ENCODE results near the gene LEF1.

Gene LEF1

DNA sequence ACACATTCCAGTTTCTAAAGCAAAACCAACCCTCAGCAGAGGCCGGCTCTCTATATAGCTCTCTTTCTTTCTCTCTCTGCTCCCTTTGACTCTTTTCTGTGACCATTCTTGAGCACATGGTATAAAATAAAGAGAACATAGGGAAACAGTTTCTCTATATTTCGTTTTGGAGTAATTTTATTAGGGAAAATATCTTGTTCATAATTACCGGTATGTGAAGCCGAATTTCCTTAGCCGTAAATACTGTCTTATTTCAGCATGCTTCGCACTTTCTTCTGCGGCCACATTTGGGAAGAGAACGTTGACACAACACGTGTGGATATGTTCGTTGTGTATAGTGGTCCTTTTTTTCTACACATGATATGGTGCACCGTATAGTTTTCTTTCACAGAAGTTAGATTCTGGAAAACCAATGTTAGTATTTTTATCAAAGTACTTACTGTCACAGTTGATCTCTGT is 4.9 kb upstream of the LEF1 start:
- DNase-seq, result no peak

DNA sequence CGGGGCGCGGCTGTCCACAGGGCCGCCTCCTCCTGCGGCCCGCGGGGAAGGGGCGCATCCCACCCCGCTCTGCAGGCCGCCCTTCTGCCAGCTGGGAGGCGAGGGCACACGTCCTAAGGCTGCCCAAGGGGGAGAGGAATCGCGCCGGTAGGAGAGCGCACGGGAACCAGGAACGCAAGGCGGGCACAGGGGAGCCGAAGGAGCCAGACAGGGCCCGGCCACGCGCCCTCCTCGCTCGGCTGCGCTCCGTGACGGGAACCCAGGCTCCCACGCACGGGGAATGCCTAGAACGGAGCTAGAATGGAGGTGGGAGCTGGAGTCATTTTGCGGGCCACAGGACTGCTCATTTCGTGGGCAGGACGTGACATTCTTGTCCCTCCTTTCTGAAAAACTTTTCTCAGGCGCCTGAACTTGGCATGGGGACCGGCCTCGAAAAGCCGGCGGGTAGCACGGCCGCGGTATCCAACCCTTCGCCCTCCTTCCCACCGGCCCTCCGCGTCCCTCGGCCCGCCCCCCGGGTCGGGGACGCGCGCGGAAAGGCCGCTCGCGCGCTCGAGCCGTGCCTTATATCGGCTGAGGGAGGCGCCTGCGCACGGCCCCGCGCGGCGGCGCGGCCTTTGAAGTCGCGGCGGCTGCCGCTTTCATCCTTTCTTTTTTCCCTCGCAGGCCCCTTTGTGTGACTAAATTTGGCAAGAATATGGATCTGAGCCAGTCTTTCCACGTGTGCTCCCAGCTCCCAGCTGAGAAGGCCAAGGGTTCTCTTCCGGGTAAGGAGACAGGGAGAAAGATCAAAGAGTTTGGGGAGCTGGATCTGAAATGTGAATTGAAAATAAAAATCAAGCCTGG is 4.2 kb upstream of the LEF1 start:
- no peak for DNase-seq

DNA sequence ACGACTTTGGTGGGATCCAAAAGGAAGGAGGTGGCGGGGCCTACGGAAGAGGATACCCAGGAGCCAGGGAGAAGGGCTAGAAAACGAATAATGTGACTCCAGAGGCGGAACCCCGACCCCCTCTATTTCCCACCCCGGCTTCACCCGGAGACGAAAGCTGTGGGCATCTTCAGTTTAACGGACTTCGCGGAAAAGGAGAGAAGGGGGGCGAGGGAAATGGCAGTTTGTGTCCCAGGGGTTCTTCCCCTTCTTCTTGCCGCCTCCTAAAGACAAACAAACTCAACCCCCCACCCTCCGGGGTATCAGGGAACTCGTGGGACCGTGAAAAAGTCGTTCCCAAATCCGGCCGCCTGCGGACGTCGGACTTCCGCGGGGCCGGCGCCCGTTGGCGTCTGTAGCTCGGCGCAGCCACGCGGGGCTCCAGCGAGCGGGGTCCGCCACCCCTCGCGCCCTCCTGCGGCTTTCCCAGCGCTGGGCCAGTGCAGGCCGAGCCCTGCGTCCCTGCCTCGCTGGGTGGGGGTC is 3.6 kb upstream of the LEF1 start:
- no peak for DNase-seq

DNA sequence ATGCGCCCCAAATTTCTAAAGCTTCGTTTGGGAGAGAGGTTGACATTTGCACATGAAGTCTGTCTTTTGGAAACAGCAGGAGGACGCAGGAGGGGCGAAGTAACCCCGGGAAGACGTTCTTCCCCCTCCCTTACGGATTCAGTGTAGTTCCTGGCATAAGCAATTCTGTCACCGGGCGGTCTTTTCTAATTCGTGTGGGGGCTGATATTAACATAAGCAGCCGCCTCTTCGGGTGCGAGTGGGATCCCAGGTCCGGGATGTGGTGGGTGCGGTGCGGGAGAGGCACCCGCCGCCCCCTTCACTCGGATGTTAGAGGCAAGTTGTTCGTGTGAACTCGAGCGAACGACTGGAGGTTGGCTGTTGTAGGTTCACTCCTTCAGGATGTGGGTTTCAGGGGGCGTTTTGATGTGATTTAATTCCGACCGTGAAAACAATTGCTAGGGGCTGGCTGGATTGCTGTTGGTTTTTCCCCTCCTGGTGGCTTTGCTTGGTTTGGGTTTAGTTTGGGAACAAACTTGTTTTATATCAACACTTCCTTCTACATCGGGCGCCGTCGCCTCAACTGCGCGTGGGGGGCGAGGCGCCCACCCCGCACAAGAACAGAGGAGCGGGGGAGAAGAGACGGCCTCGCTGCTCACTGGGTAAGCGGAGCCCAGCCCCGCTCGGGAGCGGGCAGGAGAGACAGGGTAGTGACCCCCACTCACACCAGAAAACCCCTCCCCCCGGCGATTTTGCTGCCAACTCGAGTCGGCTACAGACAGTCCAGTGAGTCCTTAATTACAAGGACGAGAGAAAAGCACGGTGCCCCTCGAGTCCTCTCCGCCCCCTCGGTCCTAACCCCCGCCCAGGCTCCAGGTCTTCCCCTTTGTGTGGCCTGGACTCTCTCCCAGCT is 2.9 kb upstream of the LEF1 start:
- DNase-seq, result no peak

DNA sequence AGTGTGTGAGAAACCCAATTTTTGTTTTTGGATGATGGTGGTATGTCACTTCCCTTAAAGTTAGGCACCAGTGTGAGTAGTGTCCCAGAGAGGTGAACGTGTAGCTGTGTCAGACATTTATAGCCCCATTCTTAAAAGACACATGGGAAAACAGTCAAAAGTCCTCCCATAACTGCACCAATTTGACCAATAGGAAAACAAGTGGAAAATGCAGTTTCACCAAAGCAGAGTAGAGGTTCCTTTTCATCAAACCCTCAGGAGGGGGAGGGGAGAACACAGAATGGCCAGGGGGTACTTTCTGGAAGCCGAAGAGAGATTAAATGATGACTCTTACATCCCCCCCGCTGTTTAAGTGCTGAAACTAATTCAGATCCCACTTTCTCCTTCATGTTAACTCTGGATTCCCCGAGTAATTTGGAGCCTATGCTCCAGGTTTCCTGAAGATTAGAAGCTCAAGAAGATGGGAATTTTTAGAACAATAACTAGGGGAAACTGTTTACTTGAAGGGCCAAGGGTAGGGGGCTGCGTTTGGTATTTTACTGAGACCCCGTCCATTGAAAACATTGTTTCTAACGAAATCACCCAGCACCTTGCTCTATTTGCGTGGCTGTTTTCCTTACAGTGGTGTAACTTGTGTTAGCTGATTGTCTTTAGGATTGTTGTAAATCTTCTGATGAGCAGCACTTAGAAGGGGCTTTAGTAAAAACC is 2.1 kb upstream of the LEF1 start:
- no peak for DNase-seq

DNA sequence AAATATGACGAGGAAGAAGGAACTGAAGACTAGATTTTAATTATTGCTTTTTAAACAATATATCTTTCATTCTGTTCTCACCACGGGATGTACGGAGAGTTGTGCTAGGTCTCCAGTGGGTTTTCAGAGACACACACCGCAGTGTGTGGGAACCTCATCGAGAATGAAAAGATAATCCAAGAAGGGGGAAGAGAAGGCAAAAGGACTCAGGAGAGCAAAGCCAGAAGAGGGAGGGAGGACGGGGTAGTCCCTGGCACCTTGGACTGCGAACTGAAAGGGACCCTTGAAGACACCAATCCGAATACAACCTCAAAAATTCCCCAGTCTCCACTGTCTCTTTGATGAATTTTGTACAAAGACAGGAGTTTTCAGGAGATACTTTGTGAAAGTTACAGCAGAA is 932 bp upstream of the LEF1 start:
- no peak for DNase-seq

DNA sequence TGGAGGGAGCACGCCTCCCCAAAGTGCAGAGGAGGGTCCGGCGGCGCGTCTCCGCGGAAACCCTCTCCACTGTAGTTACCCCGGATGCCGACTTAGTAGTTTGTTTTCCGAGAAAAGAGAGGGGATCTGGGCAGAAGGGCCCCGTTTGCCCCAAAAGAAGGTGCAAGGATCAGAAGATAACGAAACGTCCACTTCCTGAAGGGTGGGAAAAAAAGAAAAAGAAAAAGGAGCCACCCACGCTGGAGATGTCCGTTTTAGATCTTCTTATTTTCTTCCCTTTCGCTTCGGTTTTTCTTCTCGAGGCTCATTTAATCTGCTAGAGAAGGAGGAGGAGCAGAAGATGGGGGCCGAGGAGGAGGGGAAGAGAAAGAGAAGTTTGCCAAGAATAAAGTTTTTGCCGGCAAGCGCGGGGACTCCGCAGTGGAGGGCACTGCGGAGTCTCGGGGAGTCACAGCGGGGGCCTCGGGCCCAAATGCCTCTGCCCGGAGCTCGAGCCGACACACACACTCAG is 517 bp downstream of the LEF1 start:
- no peak for DNase-seq

DNA sequence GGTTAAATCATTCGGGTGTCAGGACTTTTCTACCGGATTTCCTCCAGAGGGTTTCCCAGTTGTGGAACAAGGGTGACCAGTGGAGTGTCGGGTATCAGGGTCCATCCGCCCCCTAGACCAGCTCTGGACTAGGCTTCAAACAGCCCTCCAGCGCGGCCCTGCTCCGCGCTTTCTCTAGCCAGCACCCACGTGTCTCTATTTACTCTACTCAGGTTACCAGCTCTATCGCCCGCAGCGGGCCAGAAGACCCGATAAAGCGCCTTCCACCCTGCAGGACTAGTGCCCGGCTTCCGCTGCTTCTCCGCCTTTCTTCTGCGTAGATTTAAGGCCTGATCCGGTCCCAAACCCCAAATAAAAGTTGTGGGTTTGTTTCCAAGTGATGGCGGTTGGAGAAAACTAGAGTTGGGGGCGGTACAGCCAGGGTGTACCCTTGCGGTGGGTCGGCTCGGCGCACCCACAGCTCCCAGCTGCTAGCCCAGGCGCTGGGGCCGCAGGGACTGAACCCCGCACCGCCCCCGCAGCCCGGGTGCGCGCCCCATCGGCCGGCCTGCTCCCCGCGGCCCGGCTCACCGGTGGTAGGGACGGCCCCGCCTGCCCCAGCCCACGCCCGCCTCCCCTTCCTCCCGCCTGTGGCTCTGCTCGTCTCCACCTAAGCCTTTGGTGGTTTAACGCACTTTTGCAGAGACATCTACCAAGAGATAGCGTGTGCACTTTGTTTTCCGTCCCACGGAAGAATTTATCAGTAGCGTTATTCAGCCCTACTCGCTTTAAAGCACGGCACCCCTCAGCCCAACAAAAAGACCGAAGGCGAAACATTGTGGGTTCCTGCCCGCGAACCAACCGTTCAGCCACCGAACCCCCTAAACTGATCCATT is 2.1 kb downstream of the LEF1 start:
- no peak for DNase-seq

DNA sequence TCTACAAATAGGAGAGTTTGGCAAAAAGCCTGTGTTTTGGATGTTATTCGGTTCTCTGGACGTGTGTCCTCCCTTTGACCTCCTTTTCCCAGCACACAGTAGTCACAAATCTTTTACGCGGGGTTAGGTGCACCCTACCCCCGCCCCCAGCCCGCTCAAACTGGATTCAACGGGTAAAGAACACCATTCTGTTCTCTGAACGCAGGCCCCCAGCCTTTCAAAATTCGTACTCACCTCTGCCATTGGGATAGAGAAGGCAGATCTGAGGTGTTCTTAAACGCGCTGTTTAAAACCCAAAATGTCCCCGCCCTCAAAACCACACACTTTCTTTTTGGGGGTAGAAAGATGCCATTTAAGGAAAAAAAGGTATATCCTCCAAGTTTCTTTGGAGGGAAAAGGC is 2.7 kb downstream of the LEF1 start:
- no peak for DNase-seq

DNA sequence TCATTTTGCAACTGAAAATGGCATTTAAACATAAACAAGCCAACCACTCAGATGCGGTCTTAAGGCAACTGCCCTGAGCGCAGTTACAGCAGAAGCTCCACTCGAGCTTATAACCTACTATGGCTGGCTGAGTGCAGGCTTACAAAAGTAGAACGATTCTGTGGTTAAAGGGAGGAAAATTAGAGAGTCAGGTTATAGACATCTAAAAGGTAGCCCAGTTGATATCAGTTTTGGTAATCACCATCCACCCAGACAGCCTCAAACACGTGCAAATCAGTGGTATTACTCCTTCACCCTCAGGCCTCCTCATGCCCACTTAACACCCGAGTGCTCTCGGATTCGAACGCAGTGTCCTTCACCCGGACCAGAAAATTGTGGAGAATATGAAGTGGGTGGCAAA is 3.1 kb downstream of the LEF1 start:
- DNase-seq, result no peak

DNA sequence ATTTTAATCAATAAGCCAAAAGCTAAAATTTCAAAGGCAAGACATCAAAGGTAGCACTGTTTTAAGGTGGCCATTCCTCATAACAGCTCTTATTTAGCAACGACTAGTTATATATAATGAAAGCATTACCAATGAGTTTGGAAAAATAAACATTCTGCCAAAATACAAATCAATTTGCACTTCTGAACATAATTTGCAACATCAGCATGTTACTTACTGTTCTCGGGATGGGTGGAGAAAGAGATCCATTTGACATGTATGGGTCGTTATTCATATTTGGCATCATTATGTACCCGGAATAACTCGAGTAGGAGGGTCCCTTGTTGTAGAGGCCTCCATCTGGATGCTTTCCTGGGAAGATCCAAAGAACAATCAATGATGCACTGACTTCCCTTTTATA is 5.4 kb downstream of the LEF1 start:
- no peak for DNase-seq

DNA sequence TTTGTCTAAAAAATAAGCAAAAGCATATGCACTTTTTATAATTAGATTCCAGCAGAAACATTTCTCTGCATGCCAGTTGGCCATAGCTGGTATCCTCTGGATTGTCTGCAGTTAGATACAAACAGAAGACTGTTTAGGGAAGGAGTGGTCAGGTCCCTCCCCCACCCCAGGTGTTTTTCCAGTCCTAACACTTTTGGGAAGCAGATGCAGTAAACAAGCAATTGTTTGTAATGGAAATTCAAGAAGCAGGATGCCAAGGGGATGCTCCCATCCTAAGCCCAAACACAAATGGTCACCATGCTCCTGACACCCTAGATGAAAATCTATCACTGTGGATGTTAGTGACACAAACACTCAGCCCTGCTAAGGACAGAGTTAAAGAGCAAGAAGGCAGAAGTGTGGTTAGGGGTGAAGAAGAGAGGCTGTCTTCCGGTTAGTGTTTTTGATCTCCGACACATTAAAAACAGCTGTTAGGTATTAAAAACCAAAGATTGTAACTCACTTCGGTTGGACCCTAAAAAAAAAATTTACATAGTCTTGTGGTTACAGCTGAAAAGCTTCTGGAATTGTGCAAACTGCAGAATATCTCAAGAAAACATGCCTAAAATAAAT is 7.9 kb downstream of the LEF1 start:
- DNase-seq, result no peak

DNA sequence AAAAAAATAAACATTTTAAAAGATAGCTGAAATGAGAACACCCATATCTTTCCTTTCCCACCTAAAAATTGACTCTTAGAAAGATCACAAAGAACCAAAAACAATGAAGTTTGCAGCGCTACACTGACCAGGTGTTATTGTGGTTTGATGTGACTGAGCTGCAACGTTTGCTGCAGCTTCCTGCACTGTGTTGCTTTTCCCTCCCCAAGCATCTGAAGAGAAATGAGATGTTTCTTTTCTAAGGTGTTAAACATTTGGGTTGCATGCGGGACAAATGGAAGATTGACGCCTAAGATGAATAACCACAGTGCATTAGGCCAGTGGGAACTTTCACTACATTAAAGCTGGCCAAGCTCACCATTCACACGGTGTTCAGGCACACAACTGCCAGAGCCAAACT is 8.9 kb downstream of the LEF1 start:
- DNase-seq, result no peak

DNA sequence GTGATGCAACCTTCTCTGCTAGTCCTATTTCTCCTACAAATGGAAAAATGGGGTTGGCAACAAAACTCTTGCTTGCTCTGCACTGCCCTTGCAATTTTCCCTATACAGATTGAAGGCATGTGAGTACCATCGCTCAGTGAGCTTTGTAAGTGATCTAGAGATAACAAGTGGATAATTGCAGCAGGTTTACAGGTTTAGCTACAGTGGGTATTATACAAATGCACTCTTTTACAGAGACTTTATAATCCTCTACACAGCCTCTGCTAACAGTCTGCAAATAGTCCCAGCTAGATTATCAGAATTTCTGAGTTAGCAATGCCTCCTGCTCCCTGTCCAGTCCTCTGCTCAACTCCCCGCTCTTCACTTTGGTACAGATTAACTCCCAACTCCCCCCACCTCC is 11.1 kb downstream of the LEF1 start:
- no peak for DNase-seq

DNA sequence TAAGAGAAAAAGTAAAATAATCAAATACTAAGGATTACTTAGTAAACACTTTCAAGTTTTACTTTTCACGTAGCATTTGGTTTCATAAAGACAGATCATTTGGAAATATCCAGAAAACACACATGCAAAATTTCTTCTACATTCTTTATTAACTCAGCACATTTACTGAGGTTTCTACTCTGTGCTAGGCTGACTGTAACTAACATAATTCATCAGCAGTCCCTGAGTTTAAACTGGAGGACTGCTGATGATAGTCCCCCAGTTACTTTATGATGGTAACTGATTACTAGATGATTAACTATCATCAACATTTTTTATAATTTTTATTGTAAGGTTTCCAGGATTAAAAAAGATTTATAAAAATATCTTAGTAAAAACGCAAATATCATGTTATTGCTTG is 12.3 kb downstream of the LEF1 start:
- DNase-seq, result no peak

DNA sequence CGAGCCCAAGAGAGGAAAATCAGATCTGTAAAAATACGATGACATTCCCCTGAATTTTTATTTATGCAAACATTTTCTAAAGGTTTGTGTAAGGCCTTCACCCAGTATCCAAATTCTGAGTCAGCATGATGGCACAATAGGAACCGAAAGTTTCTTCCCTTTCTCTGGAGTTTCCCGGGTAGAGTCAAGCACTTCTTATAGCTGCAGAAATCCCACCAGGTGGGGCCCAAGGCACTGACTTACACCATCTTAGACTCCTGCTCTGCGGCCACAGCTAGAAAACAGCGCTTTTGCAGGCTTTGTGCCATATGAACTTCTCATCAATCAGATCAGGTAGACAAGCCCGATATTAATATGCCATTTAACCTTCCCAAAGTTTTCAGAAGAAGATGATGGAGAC is 13.4 kb downstream of the LEF1 start:
- no peak for DNase-seq

DNA sequence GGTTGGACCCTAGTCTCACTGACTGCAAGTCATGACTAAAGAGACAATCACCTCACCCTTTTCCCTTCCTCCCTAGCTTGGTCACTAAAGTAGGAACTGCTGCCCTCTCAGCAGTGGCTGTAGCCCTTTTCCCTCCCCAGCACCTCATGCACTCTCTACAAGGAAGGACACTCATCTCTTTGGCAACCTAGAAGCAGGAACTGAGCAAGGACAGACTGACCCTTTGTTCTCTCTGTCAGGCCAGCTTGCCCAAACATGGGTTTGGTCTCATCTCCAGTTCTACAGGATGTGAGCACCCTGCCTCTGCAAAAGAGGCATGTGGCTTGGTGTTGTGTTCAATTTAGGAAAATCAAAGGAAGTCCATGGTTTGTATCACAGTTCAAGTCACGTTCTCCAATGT is 15.8 kb downstream of the LEF1 start:
- no peak for DNase-seq

DNA sequence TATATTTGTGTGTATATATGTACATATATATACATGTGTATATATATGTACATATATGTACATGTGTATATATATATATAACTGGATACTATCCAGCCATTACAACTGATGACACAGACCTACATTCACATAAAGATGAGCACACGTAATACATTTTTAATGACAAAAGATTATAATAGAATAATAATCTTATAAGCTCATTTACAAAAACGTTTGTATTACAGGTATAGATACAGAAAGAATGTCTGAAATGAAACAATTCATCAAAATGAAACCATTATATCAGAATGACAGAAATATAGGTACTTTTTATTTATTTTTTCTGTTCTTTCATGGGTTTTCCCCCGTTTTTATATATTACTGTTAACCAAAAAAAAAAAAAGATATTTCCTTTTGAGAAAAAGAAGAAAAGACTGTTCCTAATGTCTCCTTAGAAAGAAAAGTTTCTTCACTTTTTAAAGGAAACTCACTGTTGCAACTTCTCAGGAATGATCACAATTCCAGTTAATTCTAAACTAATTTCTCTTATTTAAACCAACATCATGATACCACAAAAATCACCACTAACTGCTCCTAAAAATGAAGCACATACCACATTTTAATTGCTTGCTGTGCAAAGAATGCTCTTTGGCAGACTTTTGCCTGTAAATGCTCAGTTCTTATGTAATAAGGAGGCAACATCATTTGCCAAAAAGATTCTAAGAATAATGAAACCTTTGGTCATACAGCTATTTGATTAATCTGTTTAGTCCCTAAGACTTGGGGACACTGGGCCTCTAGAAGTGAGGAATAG is 18.9 kb downstream of the LEF1 start:
- DNase-seq, result no peak

DNA sequence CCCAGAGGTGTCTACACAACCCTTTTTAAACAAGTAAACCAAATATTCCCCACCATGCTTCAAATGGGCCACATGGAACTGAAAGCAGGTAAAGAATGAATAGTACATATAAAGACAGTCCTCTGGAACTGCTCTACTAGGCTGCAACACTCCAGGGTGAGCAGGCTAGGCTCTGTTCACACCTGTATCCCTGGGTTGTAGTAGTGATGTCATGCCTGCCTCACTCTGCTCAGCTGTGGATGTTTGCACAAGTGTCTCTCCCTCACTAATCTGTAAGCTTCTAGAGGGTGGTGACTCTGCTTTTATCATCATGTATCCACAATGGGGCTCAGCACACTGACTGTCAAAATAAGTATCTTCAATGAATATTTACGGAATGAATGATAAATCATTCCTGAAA is 20.4 kb downstream of the LEF1 start:
- DNase-seq, result no peak

DNA sequence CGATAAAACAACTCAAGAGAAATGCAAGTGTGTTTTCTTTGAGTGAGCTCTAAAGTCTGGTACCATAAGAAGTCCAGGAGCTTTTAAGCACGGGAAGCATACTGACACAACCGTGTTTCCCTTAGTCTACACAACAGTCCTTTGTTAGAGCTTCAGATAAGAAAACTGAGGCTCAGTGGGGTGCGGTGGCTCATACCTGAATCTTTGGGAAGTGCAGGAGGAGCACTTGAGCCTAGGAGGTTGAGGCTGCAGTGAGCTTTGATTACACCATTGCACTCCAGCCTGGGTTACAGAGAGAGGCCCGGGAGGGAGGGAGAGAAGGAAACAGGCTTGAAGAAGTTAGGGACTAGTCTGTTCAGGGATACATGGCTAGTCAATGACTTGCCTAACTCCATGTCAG is 21.9 kb downstream of the LEF1 start:
- no peak for DNase-seq

DNA sequence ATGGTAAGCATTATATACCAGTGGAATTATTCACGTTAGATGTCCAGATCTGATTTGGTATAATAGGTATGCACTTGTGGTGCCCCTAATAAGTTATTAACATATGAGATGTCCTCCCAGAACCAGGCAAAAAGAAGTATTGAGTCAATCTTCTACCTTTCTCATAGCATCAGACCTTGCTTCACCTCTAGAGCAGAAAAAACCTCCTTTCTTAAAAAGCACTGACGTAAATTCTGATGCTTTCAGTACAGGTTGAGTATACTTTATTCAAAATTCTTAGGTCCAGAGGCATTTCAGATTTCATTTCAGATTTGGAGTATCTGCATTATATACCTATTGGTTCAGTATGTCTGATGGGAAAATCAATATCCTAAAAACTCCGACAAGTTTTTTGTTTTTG is 22.4 kb downstream of the LEF1 start:
- DNase-seq, result no peak
